IMR-90 (cell line): Measurements from ENCODE around the gene RHBDL3. TPM values are rescaled to one million over a fixed set of nuclear protein-coding genes. Genes with fewer than 3 reads are reported as not detected.

Experiments used
- ATAC-seq: fragments of 200-7000 bp; cut with Tn5 transposase; 2 replicates; pipeline ENCODE4 v1.9.1; 2020; ENCODE audit warnings: low read depth, mild to moderate bottlenecking, moderate library complexity
- BruUV-seq: library from RNA; stranded (reverse); fragments of 400-500 nt; replicated peaks from 2 replicates; lab custom pipeline; 2021; lab: Mats Ljungman, UMichigan
- CTCF ChIA-PET: fragments of 300-600 bp; formaldehyde crosslinking; extraction: SDS; loops from one replicate; lab custom pipeline; 2021; ENCODE audit warnings: antibody characterized with exemption; lab: Yijun Ruan, JAX
- POLR2A ChIA-PET: fragments of 300-600 bp; sonication (Branson Sonifier 250); formaldehyde crosslinking; loops from one replicate; lab custom pipeline; 2022; ENCODE audit warnings: antibody characterized with exemption; ENCODE audit not compliant: unreplicated experiment; lab: Charles Lee
- DNase-seq: peaks from one replicate; pipeline ENCODE4 v3.0.0; 2013
- H2AFZ ChIP-seq: replicated peaks from 2 replicates; pipeline ENCODE3; 2013; ENCODE audit warnings: low read length, mild to moderate bottlenecking; ENCODE audit not compliant: poor library complexity
- H2AK5ac ChIP-seq: 2 replicates; pipeline ENCODE4 v1.6.1; 2013; ENCODE audit warnings: low read depth, low read length, inconsistent platforms
- H2AK9ac ChIP-seq: replicated peaks from 2 replicates; pipeline ENCODE3; 2013; ENCODE audit warnings: mild to moderate bottlenecking, low read depth, low read length, moderate library complexity; ENCODE audit not compliant: poor library complexity
- H2BK120ac ChIP-seq: 2 replicates; pipeline ENCODE4 v1.6.1; 2013; ENCODE audit warnings: low read depth, low read length, inconsistent platforms
- H2BK15ac ChIP-seq: 3 replicates; pipeline ENCODE4 v1.6.1; 2013; ENCODE audit warnings: low read depth, low read length, inconsistent platforms
- H2BK20ac ChIP-seq: 2 replicates; pipeline ENCODE4 v1.6.1; 2013; ENCODE audit warnings: low read depth, mild to moderate bottlenecking, inconsistent platforms, low read length, moderate library complexity
- H2BK5ac ChIP-seq: 2 replicates; pipeline ENCODE4 v1.6.1; 2013; ENCODE audit warnings: mild to moderate bottlenecking, low read depth, low read length, inconsistent platforms; ENCODE audit not compliant: poor library complexity, severe bottlenecking
- H3K14ac ChIP-seq: replicated peaks from 2 replicates; pipeline ENCODE4 v1.6.1; 2013; ENCODE audit warnings: low read depth, low read length, inconsistent platforms
- H3K18ac ChIP-seq: 2 replicates; pipeline ENCODE4 v1.6.1; 2013; ENCODE audit warnings: low read depth, low read length, control low read depth
- H3K23ac ChIP-seq: 2 replicates; pipeline ENCODE4 v1.6.1; 2013; ENCODE audit warnings: low read depth, low read length, inconsistent platforms
- H3K27ac ChIP-seq: 2 replicates; pipeline ENCODE4 v1.5.1; 2013; ENCODE audit warnings: mild to moderate bottlenecking, control low read depth, low read length; ENCODE audit not compliant: insufficient read depth
- H3K27me3 ChIP-seq: 2 replicates; pipeline ENCODE4 v1.6.1; 2013; ENCODE audit warnings: low read length; ENCODE audit not compliant: control insufficient read depth, insufficient read depth
- H3K36me3 ChIP-seq: 2 replicates; pipeline ENCODE4 v1.6.1; 2013; ENCODE audit warnings: low read length, mixed read lengths; ENCODE audit not compliant: control insufficient read depth, insufficient read depth
- H3K4ac ChIP-seq: 2 replicates; pipeline ENCODE4 v1.6.1; 2013; ENCODE audit warnings: low read depth, low read length, inconsistent platforms
- H3K4me1 ChIP-seq: 2 replicates; pipeline ENCODE4 v1.6.1; 2013; ENCODE audit warnings: low read length, mixed read lengths; ENCODE audit not compliant: control insufficient read depth, insufficient read depth
- H3K4me2 ChIP-seq: 2 replicates; pipeline ENCODE4 v1.6.1; 2013; ENCODE audit warnings: low read depth, mild to moderate bottlenecking, control low read depth, low read length, moderate library complexity
- H3K4me3 ChIP-seq: 2 replicates; pipeline ENCODE4 v1.5.1; 2013; ENCODE audit warnings: low read depth, mild to moderate bottlenecking, control low read depth, low read length, moderate library complexity; ENCODE audit not compliant: insufficient read depth
- H3K56ac ChIP-seq: 2 replicates; pipeline ENCODE4 v1.6.1; 2013; ENCODE audit warnings: low read length, inconsistent platforms; ENCODE audit not compliant: insufficient read depth; ENCODE audit errors: extremely low read depth
- H3K79me1 ChIP-seq, 2 experiments: 2 replicates each; pipeline ENCODE4 v1.6.1; 2013; ENCODE audit warnings: low read length in 2 of 2, inconsistent platforms in 1 of 2, low read depth in 1 of 2
- H3K9ac ChIP-seq: 2 replicates; pipeline ENCODE4 v1.6.1; 2013; ENCODE audit warnings: low read depth, low read length, control low read depth
- H3K9me1 ChIP-seq: 2 replicates; pipeline ENCODE4 v1.6.1; 2013; ENCODE audit warnings: low read length, inconsistent platforms; ENCODE audit not compliant: insufficient read depth
- H3K9me3 ChIP-seq: 2 replicates; pipeline ENCODE4 v1.6.1; 2013; ENCODE audit warnings: low read length; ENCODE audit not compliant: control insufficient read depth, insufficient read depth
- H4K20me1 ChIP-seq: 2 replicates; pipeline ENCODE4 v1.6.1; 2013; ENCODE audit warnings: low read length, inconsistent platforms; ENCODE audit not compliant: insufficient read depth
- H4K5ac ChIP-seq: 2 replicates; pipeline ENCODE4 v1.6.1; 2013; ENCODE audit warnings: mild to moderate bottlenecking, low read depth, low read length, control low read depth
- H4K8ac ChIP-seq, 2 experiments: 2 replicates each; pipeline ENCODE4 v1.6.1; 2013; ENCODE audit warnings: low read depth in 2 of 2, low read length in 2 of 2, control low read depth in 1 of 2, inconsistent platforms in 1 of 2
- H4K91ac ChIP-seq: 2 replicates; pipeline ENCODE4 v1.6.1; 2013; ENCODE audit warnings: low read depth, low read length, inconsistent platforms; ENCODE audit not compliant: insufficient read depth
- BHLHE40 ChIP-seq: fragments of 150-350 bp; IDR thresholded peaks from 2 replicates; pipeline ENCODE4 v1.6.1; 2016; ENCODE audit warnings: mild to moderate bottlenecking, low read depth, low read length
- CHD1 ChIP-seq: IDR thresholded peaks from 2 replicates; pipeline ENCODE4 v1.6.1; 2012; ENCODE audit warnings: low read depth, low read length, improper control_type of control experiment
- CTCF ChIP-seq: conservative IDR thresholded peaks from 2 replicates; pipeline ENCODE4 v1.5.1; 2012; ENCODE audit warnings: mild to moderate bottlenecking, low read depth, low read length, improper control_type of control experiment
- MAFK ChIP-seq: IDR thresholded peaks from 2 replicates; pipeline ENCODE4 v1.6.1; 2012; ENCODE audit warnings: low read depth, low read length, improper control_type of control experiment
- MAZ ChIP-seq: IDR thresholded peaks from 2 replicates; pipeline ENCODE4 v1.6.1; 2012; ENCODE audit warnings: low read depth, mild to moderate bottlenecking, low read length, improper control_type of control experiment, moderate library complexity, borderline replicate concordance
- POLR2A ChIP-seq: IDR thresholded peaks from 2 replicates; pipeline ENCODE4 v1.6.1; 2012; ENCODE audit warnings: mild to moderate bottlenecking, low read depth, low read length
- RCOR1 ChIP-seq: IDR thresholded peaks from 2 replicates; pipeline ENCODE4 v1.6.1; 2012; ENCODE audit warnings: mild to moderate bottlenecking, low read length, improper control_type of control experiment; ENCODE audit not compliant: insufficient replicate concordance
- WGBS, 2 experiments: methylation state at CpG; one replicate each; pipeline versions ENCODE4 v1.1.5 to v1.1.7; 2013; ENCODE audit warnings: missing lambda C conversion rate in 2 of 2; ENCODE audit not compliant: insufficient read length in 1 of 2; ENCODE audit errors: extremely low coverage in 2 of 2; 5-methylcytosine and 5-hydroxymethylcytosine counted together
- dilution Hi-C: fragments of 300-500 bp; cut with HindIII; formaldehyde crosslinking; loops from one replicate; pipeline ENCODE4 v1.14.3; 2018; ENCODE audit warnings: low sequenced_read_pairs; ENCODE audit not compliant: unreplicated experiment
- in situ Hi-C: fragments of 300-500 bp; cut with MboI; formaldehyde crosslinking; loops from 3 replicates; pipeline ENCODE4 v1.14.3; 2019; ENCODE audit warnings: low sequenced_read_pairs, inconsistent platforms, mixed read lengths
- intact Hi-C: fragments of 100-400 bp; cut with micrococcal nuclease; formaldehyde crosslinking; loops from 2 replicates; pipeline ENCODE4 v1.10.0; 2022
- polyA plus RNA-seq, 3 experiments: library from polyadenylated mRNA; depleted of rRNA; stranded (reverse); fragments of >200 nt; gene quantifications; 2 replicates each; pipeline ENCODE4 v1.2.3, GENCODE V29; 2012; ENCODE audit warnings: low replicate concordance in 1 of 3
- total RNA-seq: library from RNA; depleted of rRNA; stranded (reverse); fragments of >200 nt; gene quantifications from 2 replicates; pipeline ENCODE4 v1.2.3, GENCODE V29; 2012
- TF ChIP-seq, protein P1 (sequence below): fragments of 150-350 bp; IDR thresholded peaks from 2 replicates; pipeline ENCODE4 v1.6.1; 2016; ENCODE audit warnings: low read depth, mild to moderate bottlenecking, low read length, moderate library complexity, borderline replicate concordance
- TF ChIP-seq, protein P2 (sequence below): fragments of 150-350 bp; IDR thresholded peaks from 2 replicates; pipeline ENCODE4 v1.6.1; 2017; ENCODE audit warnings: mild to moderate bottlenecking, antibody characterized with exemption, low read length, low read depth

RHBDL3 gene
- total and polyA plus RNA-seq, 2 of the 4 experiments (the other 2 are of a cell fraction) = 0.09 to 0.18 TPM

GRCh38 chr17:32298721-32299579, 33.3 kb downstream of the RHBDL3 start:
- TF ChIP-seq CTCF (no peak), MAZ (no peak), MAFK (no peak), POLR2A (no peak), RCOR1 (no peak), BHLHE40 (no peak), CHD1 (no peak)
- TF ChIP-seq, protein P1, sequence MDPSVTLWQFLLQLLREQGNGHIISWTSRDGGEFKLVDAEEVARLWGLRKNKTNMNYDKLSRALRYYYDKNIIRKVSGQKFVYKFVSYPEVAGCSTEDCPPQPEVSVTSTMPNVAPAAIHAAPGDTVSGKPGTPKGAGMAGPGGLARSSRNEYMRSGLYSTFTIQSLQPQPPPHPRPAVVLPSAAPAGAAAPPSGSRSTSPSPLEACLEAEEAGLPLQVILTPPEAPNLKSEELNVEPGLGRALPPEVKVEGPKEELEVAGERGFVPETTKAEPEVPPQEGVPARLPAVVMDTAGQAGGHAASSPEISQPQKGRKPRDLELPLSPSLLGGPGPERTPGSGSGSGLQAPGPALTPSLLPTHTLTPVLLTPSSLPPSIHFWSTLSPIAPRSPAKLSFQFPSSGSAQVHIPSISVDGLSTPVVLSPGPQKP = no peak
- TF ChIP-seq, protein P2, sequence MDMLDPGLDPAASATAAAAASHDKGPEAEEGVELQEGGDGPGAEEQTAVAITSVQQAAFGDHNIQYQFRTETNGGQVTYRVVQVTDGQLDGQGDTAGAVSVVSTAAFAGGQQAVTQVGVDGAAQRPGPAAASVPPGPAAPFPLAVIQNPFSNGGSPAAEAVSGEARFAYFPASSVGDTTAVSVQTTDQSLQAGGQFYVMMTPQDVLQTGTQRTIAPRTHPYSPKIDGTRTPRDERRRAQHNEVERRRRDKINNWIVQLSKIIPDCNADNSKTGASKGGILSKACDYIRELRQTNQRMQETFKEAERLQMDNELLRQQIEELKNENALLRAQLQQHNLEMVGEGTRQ = no peak
- Histone ChIP-seq H2AFZ (no peak overlapping the region), H3K27me3 (peaks cover 37% of the 10 kb centered on the region), H3K79me1 (no peaks in the 10 kb centered on the region), H3K9me1 (peaks cover 3% of the 10 kb centered on the region; the same call in 1 of the 2 replicates), H3K4me2 (no peak overlapping the region), H2AK9ac (no peak overlapping the region), H4K8ac (no peak overlapping the region), H3K4ac (no peak overlapping the region), H4K91ac (no peak overlapping the region), H2BK20ac (no peak overlapping the region), H3K14ac (no peak overlapping the region), H2BK5ac (no peak overlapping the region), H3K27ac (no peak overlapping the region), H3K23ac (no peak overlapping the region), H4K5ac (no peak overlapping the region), H3K36me3 (no peaks in the 10 kb centered on the region), H3K18ac (no peak overlapping the region), H4K20me1 (no peaks in the 10 kb centered on the region; the same call in 1 of the 2 replicates), H3K56ac (no peak overlapping the region), H3K9me3 (no peaks in the 10 kb centered on the region), H2BK120ac (no peak overlapping the region), H3K9ac (no peak overlapping the region), H2BK15ac (no peak overlapping the region), H2AK5ac (no peak overlapping the region), H3K4me1 (no peaks in the 10 kb centered on the region), H3K4me3 (no peak overlapping the region)
- intact Hi-C loops (no loop called here), in situ Hi-C loops (no loop called here), dilution Hi-C loops (no loop called here)
- WGBS, 2 experiments = 0% methylated on average over 1 of the region's 13 CpGs; no CpG with 5 or more reads in 1 of the 2 experiments
- BruUV-seq = no TSS peak
- DNase-seq (no peak), ATAC-seq (no peak)
- POLR2A ChIA-PET = no interaction called here
- CTCF ChIA-PET = interaction anchor here (0.6 to 0.9 kb wide), 2 partner anchors 12 to 122 kb away, joined by 3 to 4 read pairs; no protein-coding TSS in a partner anchor
